GM18502 (cell line): ENCODE measurements around the gene MAN2C1.
A peak's percentile ranks its signal among the peaks of the same experiment; 100 is the strongest.
"Not testable (repeated sequence)": the region's sequence is repeated elsewhere in the genome, so short reads cannot be mapped to it uniquely, and the experiment has no call there.

ENCODE experiments used
- ATAC-seq: cut with Tn5 transposase; IDR thresholded peaks from one replicate; pipeline ENCODE4 v1.9.1; 2021; ENCODE audit warnings: mild to moderate bottlenecking; ENCODE audit not compliant: unreplicated experiment, poor library complexity

The MAN2C1 gene

GRCh38 chr15:75367913-75368688, at the start of gene MAN2C1:
MAN2C1 (minus strand) TSS chr15:75368607; CDS start chr15:75368583, 24 bp downstream.
- ATAC-seq, result peak; percentile 81

- ATAC-seq, result no peak
Observed at GRCh38 chr15:75416584-75416983, 48.2 kb upstream of the MAN2C1 start.

GRCh38 chr15:75410196-75410595, 41.8 kb upstream of the MAN2C1 start:
- no peak for ATAC-seq

GRCh38 chr15:75407083-75407482, 38.7 kb upstream of the MAN2C1 start:
- no peak for ATAC-seq

- ATAC-seq, result no peak
Observed at GRCh38 chr15:75403892-75404291, 35.5 kb upstream of the MAN2C1 start.

GRCh38 chr15:75397494-75397893, 29.1 kb upstream of the MAN2C1 start:
- no peak for ATAC-seq

GRCh38 chr15:75389791-75390382, 21.5 kb upstream of the MAN2C1 start:
- ATAC-seq, result no peak

- ATAC-seq, result not testable (repeated sequence)
Observed at GRCh38 chr15:75383986-75384385, 15.6 kb upstream of the MAN2C1 start.

GRCh38 chr15:75380773-75381172, 12.4 kb upstream of the MAN2C1 start:
- no peak for ATAC-seq

- no peak for ATAC-seq
Observed at GRCh38 chr15:75371901-75372688, 3.7 kb upstream of the MAN2C1 start.

- ATAC-seq, result no peak
Observed at GRCh38 chr15:75371486-75371885, 3.1 kb upstream of the MAN2C1 start.

GRCh38 chr15:75369897-75370581, 1.6 kb upstream of the MAN2C1 start:
- no peak for ATAC-seq

- ATAC-seq, result peak; percentile 10
Observed at GRCh38 chr15:75368689-75369239, 357 bp upstream of the MAN2C1 start.

GRCh38 chr15:75367406-75367912, 948 bp downstream of the MAN2C1 start:
- no peak for ATAC-seq

GRCh38 chr15:75367006-75367405, 1.4 kb downstream of the MAN2C1 start:
- no peak for ATAC-seq

GRCh38 chr15:75366163-75366562, 2.2 kb downstream of the MAN2C1 start:
- ATAC-seq, result no peak

GRCh38 chr15:75364881-75365280, 3.5 kb downstream of the MAN2C1 start:
- ATAC-seq, result no peak

GRCh38 chr15:75363786-75364185, 4.6 kb downstream of the MAN2C1 start:
- ATAC-seq, result no peak

GRCh38 chr15:75362642-75363249, 5.7 kb downstream of the MAN2C1 start:
- no peak for ATAC-seq
